H9 (cell line): Measurements from ENCODE around the gene NFKB2. TPM values are rescaled to one million over a fixed set of nuclear protein-coding genes. Genes with fewer than 3 reads are reported as not detected.

Experiments
- DNase-seq: peaks from one replicate; pipeline ENCODE4 v3.0.0-alpha.2; 2017
- H2AFZ ChIP-seq: one replicate; pipeline ENCODE4 v1.6.1; 2013; ENCODE audit warnings: mild to moderate bottlenecking, low read length, control low read depth, moderate library complexity
- H2AK5ac ChIP-seq: 2 replicates; pipeline ENCODE4 v1.6.1; 2013; ENCODE audit warnings: low read length, control low read depth, mixed read lengths; ENCODE audit not compliant: insufficient read length
- H2BK120ac ChIP-seq: one replicate; pipeline ENCODE4 v1.6.1; 2013; ENCODE audit warnings: low read depth, mild to moderate bottlenecking, low read length, control low read depth, inconsistent platforms; ENCODE audit not compliant: poor library complexity, severe bottlenecking
- H2BK12ac ChIP-seq: 2 replicates; pipeline ENCODE4 v1.6.1; 2013; ENCODE audit warnings: low read length, control low read depth, mixed read lengths, low read depth; ENCODE audit not compliant: insufficient read length
- H2BK15ac ChIP-seq: 2 replicates; pipeline ENCODE4 v1.6.1; 2013; ENCODE audit warnings: low read depth, low read length, control low read depth
- H2BK20ac ChIP-seq: one replicate; pipeline ENCODE4 v1.6.1; 2013; ENCODE audit warnings: low read depth, mild to moderate bottlenecking, low read length, control low read depth, inconsistent platforms; ENCODE audit not compliant: poor library complexity, severe bottlenecking
- H2BK5ac ChIP-seq: 2 replicates; pipeline ENCODE4 v1.6.1; 2013; ENCODE audit warnings: low read length, control low read depth, mixed read lengths; ENCODE audit not compliant: insufficient read length
- H3K14ac ChIP-seq: 2 replicates; pipeline ENCODE4 v1.6.1; 2013; ENCODE audit warnings: low read length, control low read depth; ENCODE audit not compliant: insufficient read depth
- H3K18ac ChIP-seq: 2 replicates; pipeline ENCODE4 v1.6.1; 2013; ENCODE audit warnings: low read depth, mild to moderate bottlenecking, mixed read lengths, low read length, control low read depth; ENCODE audit not compliant: insufficient read length
- H3K23ac ChIP-seq: 2 replicates; pipeline ENCODE4 v1.6.1; 2013; ENCODE audit warnings: low read length, control low read depth, mixed read lengths, low read depth; ENCODE audit not compliant: insufficient read length
- H3K23me2 ChIP-seq: 2 replicates; pipeline ENCODE4 v1.6.1; 2013; ENCODE audit warnings: low read depth, mild to moderate bottlenecking, mixed read lengths, low read length, control low read depth; ENCODE audit not compliant: insufficient read length, poor library complexity, severe bottlenecking
- H3K27ac ChIP-seq: 2 replicates; pipeline ENCODE4 v1.5.1; 2013; ENCODE audit warnings: low read length, control low read depth, mixed read lengths, low read depth; ENCODE audit not compliant: insufficient read length
- H3K27me3 ChIP-seq: 2 replicates; pipeline ENCODE4 v1.6.1; 2013; ENCODE audit warnings: low read length, control low read depth, inconsistent platforms; ENCODE audit not compliant: insufficient read depth
- H3K4ac ChIP-seq: 2 replicates; pipeline ENCODE4 v1.6.1; 2013; ENCODE audit warnings: low read depth, mild to moderate bottlenecking, control low read depth, inconsistent platforms, low read length, moderate library complexity
- H3K4me1 ChIP-seq: 2 replicates; pipeline ENCODE4 v1.6.1; 2013; ENCODE audit warnings: low read length, control low read depth, inconsistent platforms; ENCODE audit not compliant: insufficient read depth
- H3K4me2 ChIP-seq: 2 replicates; pipeline ENCODE4 v1.6.1; 2013; ENCODE audit warnings: low read length, control low read depth, mixed read lengths; ENCODE audit not compliant: insufficient read length, insufficient read depth
- H3K56ac ChIP-seq: 2 replicates; pipeline ENCODE4 v1.6.1; 2013; ENCODE audit warnings: low read depth, mild to moderate bottlenecking, mixed read lengths, low read length, control low read depth; ENCODE audit not compliant: insufficient read length
- H3K79me1 ChIP-seq: 2 replicates; pipeline ENCODE4 v1.6.1; 2013; ENCODE audit warnings: low read depth, mild to moderate bottlenecking, moderate library complexity, low read length, control low read depth, inconsistent platforms; ENCODE audit not compliant: insufficient read depth, poor library complexity, severe bottlenecking
- H3K79me2 ChIP-seq: 2 replicates; pipeline ENCODE4 v1.6.1; 2013; ENCODE audit warnings: low read length, control low read depth, inconsistent platforms; ENCODE audit not compliant: insufficient read depth
- H3K9ac ChIP-seq: 2 replicates; pipeline ENCODE4 v1.6.1; 2013; ENCODE audit warnings: low read length, control low read depth, mixed read lengths; ENCODE audit not compliant: insufficient read length; ENCODE audit errors: extremely low read depth
- H3K9me3 ChIP-seq: one replicate; pipeline ENCODE4 v1.6.1; 2013; ENCODE audit warnings: low read depth, low read length, inconsistent platforms; ENCODE audit not compliant: control insufficient read depth
- H3T11ph ChIP-seq: one replicate; pipeline ENCODE4 v1.6.1; 2013; ENCODE audit warnings: mild to moderate bottlenecking, low read length, control low read depth, inconsistent platforms
- H4K20me1 ChIP-seq: one replicate; pipeline ENCODE4 v1.6.1; 2013; ENCODE audit not compliant: control insufficient read depth, insufficient read length, insufficient read depth
- H4K5ac ChIP-seq: 2 replicates; pipeline ENCODE4 v1.6.1; 2013; ENCODE audit warnings: low read depth, mild to moderate bottlenecking, mixed read lengths, low read length, control low read depth; ENCODE audit not compliant: insufficient read length
- H4K8ac ChIP-seq: replicated peaks from 2 replicates; pipeline ENCODE4 v1.6.1; 2013; ENCODE audit warnings: low read length, control low read depth, mixed read lengths, low read depth; ENCODE audit not compliant: insufficient read length
- H4K91ac ChIP-seq: 2 replicates; pipeline ENCODE4 v1.6.1; 2013; ENCODE audit warnings: low read depth, mild to moderate bottlenecking, moderate library complexity, mixed read lengths, low read length, control low read depth; ENCODE audit not compliant: insufficient read length
- H3K27ac Mint-ChIP-seq, 3 experiments: 2 replicates in 2 of 3; 3 replicates in 1 of 3; pipeline ENCODE4 v1.8.0; 2020 to 2021; ENCODE audit warnings: mixed read lengths in 3 of 3, mild to moderate bottlenecking in 1 of 3, moderate library complexity in 1 of 3
- H3K27me3 Mint-ChIP-seq: 2 replicates; pipeline ENCODE4 v1.8.0; 2021; ENCODE audit warnings: low read depth, mild to moderate bottlenecking, moderate library complexity, mixed read lengths
- H3K36me3 Mint-ChIP-seq, 3 experiments: 2 replicates in 2 of 3; 3 replicates in 1 of 3; pipeline ENCODE4 v1.8.0; 2020 to 2021; ENCODE audit warnings: low read depth in 3 of 3, mixed read lengths in 3 of 3; ENCODE audit not compliant: insufficient read depth in 1 of 3
- H3K4me1 Mint-ChIP-seq, 2 experiments: 2 replicates each; pipeline ENCODE4 v1.8.0; 2020; ENCODE audit warnings: mixed read lengths in 2 of 2
- H3K4me3 Mint-ChIP-seq, 2 experiments: 2 replicates in 1 of 2; 3 replicates in 1 of 2; pipeline ENCODE4 v1.8.0; 2020 to 2021; ENCODE audit warnings: mild to moderate bottlenecking in 2 of 2, mixed read lengths in 2 of 2, moderate library complexity in 1 of 2
- H3K9me3 Mint-ChIP-seq, 2 experiments: 2 replicates in 1 of 2; 3 replicates in 1 of 2; pipeline ENCODE4 v1.8.0; 2020; ENCODE audit warnings: mild to moderate bottlenecking in 2 of 2, mixed read lengths in 2 of 2, moderate library complexity in 1 of 2
- CTCF ChIP-seq: fragments of 200-600 bp; sonication (generic); conservative IDR thresholded peaks from 3 replicates; pipeline ENCODE4 v1.8.0; 2021; ENCODE audit warnings: antibody characterized with exemption, mild to moderate bottlenecking
- WGBS: extraction: QIAGEN DNeasy Blood & Tissue Kit; methylation state at CpG from one replicate; pipeline ENCODE4 v1.1.7; 2013; ENCODE audit warnings: missing lambda C conversion rate, low lambda C conversion rate, mixed read lengths; ENCODE audit not compliant: insufficient read length; ENCODE audit errors: extremely low coverage; 5-methylcytosine and 5-hydroxymethylcytosine counted together
- total RNA-seq: library from RNA; stranded (reverse); gene quantifications from 2 replicates; pipeline ENCODE4 v1.2.1, GENCODE V29; 2021

NFKB2 gene
- total RNA-seq, 1 experiment from 2014 or later = 23.7 TPM

GRCh38 chr10:102416695-102417094 lies 21.2 kb downstream of the NFKB2 start:
- Histone ChIP-seq H2BK20ac (no peak overlapping the region), H3K23ac (no peak overlapping the region), H2AK5ac (no peak overlapping the region), H3K79me1 (no peaks in the 10 kb centered on the region), H3K27me3 (peaks cover under 1% of the 10 kb centered on the region; the same call in 1 of the 2 replicates), H2BK12ac (no peak overlapping the region), H3K9ac (no peak overlapping the region), H3K23me2 (peaks cover 29% of the 10 kb centered on the region), H3K14ac (no peak overlapping the region), H3K27ac (no peak overlapping the region), H2AFZ (no peak overlapping the region), H4K5ac (no peak overlapping the region), H4K8ac (no peak overlapping the region), H2BK15ac (no peak overlapping the region), H4K20me1 (no peaks in the 10 kb centered on the region), H3K4me2 (no peak overlapping the region), H3K4me1 (0 out of 2 replicates have a peak, but pooled peaks cover 2% of the 10 kb centered on the region), H2BK120ac (no peak overlapping the region), H4K91ac (no peak overlapping the region), H3K56ac (no peak overlapping the region), H3K9me3 (no peaks in the 10 kb centered on the region), H2BK5ac (no peak overlapping the region), H3K79me2 (no peaks in the 10 kb centered on the region), H3T11ph (no peak overlapping the region), H3K4ac (no peak overlapping the region), H3K18ac (no peak overlapping the region)
- Mint-ChIP-seq H3K36me3 (no peaks in the 10 kb centered on the region), H3K27me3 (peaks cover 45% of the 10 kb centered on the region), H3K9me3 (no peaks in the 10 kb centered on the region; a peak in 1 of 5 replicates), H3K27ac (no peak overlapping the region), H3K4me1 (peaks cover 20 to 41% of the 10 kb centered on the region in 2 experiments), H3K4me3 (no peak overlapping the region)
- WGBS = no CpG with 5 or more reads among the region's 20 CpGs
- TF ChIP-seq CTCF = no peak
- no peak for DNase-seq
